OCI-LY3 (cell line): Measurements from ENCODE around the gene LAMC1.
"Not testable (repeated sequence)": the region's sequence is repeated elsewhere in the genome, so short reads cannot be mapped to it uniquely, and the experiment has no call there.

Source experiments
- H2AFZ ChIP-seq: fragments of 200-600, 300-600 bp; shearing (Covaris generic); 2 replicates; pipeline ENCODE4 v1.6.0; 2014; ENCODE audit warnings: antibody characterized with exemption, low read depth, low read length
- H3K27ac ChIP-seq: fragments of 200-600, 300-600 bp; sonication (generic); 2 replicates; pipeline ENCODE4 v1.5.1; 2014; ENCODE audit warnings: mild to moderate bottlenecking, low read length, moderate library complexity, mixed read lengths
- H3K27me3 ChIP-seq: fragments of 200-600, 300-600 bp; sonication (generic); 2 replicates; pipeline ENCODE4 v1.6.1; 2014; ENCODE audit warnings: low read depth, low read length, mixed read lengths
- H3K36me3 ChIP-seq: fragments of 200-600, 300-600 bp; sonication (generic); replicated peaks from 2 replicates; pipeline ENCODE3; 2014; ENCODE audit warnings: low read depth, low read length, mixed read lengths
- H3K4me1 ChIP-seq: fragments of 300-600, 200-600 bp; sonication (generic); 2 replicates; pipeline ENCODE4 v1.6.1; 2014; ENCODE audit warnings: low read length, mixed read lengths
- H3K4me2 ChIP-seq: fragments of 200-600, 300-600 bp; sonication (generic); 2 replicates; pipeline ENCODE4 v1.6.1; 2014; ENCODE audit warnings: low read length, mixed read lengths
- H3K4me3 ChIP-seq: fragments of 300-600, 200-600 bp; sonication (generic); 2 replicates; pipeline ENCODE4 v1.5.1; 2014; ENCODE audit warnings: antibody characterized with exemption, mild to moderate bottlenecking, low read length, moderate library complexity
- H3K79me2 ChIP-seq: fragments of 300-600, 200-600 bp; shearing (Covaris generic); 2 replicates; pipeline ENCODE4 v1.6.1; 2014; ENCODE audit warnings: mild to moderate bottlenecking, low read length, mixed read lengths
- H3K9ac ChIP-seq: fragments of 300-600, 200-600 bp; shearing (Covaris generic); 2 replicates; pipeline ENCODE4 v1.6.0; 2014; ENCODE audit warnings: mild to moderate bottlenecking, low read length, moderate library complexity
- H3K9me3 ChIP-seq: fragments of 200-600, 300-600 bp; shearing (Covaris generic); 2 replicates; pipeline ENCODE4 v1.6.1; 2014; ENCODE audit warnings: low read length, mixed read lengths; ENCODE audit not compliant: insufficient read depth
- H4K20me1 ChIP-seq: fragments of 200-600, 300-600 bp; sonication (generic); 2 replicates; pipeline ENCODE4 v1.6.1; 2016; ENCODE audit warnings: low read length, mixed read lengths; ENCODE audit not compliant: insufficient read depth
- CTCF ChIP-seq: fragments of 200-600, 300-600 bp; sonication (generic); IDR thresholded peaks from 2 replicates; pipeline ENCODE4 v1.5.1; 2014; ENCODE audit warnings: antibody characterized with exemption, low read length, low read depth
- EZH2phosphoT487 ChIP-seq: fragments of 200-600 bp; shearing (Covaris generic); IDR thresholded peaks from 2 replicates; pipeline ENCODE4 v1.6.1; 2018; ENCODE audit warnings: antibody characterized with exemption, mixed run types, low read depth

Gene LAMC1

GRCh38 chr1:183061194-183061593 lies 38.0 kb downstream of the LAMC1 start:
- no peak overlapping the region for H3K4me2 ChIP-seq
- H4K20me1 ChIP-seq: peaks cover 8% of the 10 kb centered on the region; the same call in 1 of the 2 replicates
- no peak overlapping the region for H3K9ac ChIP-seq
- no peak for TF ChIP-seq EZH2phosphoT487
- TF ChIP-seq CTCF: no peak
- no peak overlapping the region for H3K4me3 ChIP-seq
- no peak overlapping the region for H3K27ac ChIP-seq
- no peaks in the 10 kb centered on the region for H3K9me3 ChIP-seq
- no peaks in the 10 kb centered on the region for H3K36me3 ChIP-seq
- H2AFZ ChIP-seq: no peak overlapping the region
- no peaks in the 10 kb centered on the region for H3K27me3 ChIP-seq
- 0 out of 2 replicates have a peak, but pooled peaks cover 6% of the 10 kb centered on the region for H3K4me1 ChIP-seq
- peaks cover 45% of the 10 kb centered on the region for H3K79me2 ChIP-seq

DNA sequence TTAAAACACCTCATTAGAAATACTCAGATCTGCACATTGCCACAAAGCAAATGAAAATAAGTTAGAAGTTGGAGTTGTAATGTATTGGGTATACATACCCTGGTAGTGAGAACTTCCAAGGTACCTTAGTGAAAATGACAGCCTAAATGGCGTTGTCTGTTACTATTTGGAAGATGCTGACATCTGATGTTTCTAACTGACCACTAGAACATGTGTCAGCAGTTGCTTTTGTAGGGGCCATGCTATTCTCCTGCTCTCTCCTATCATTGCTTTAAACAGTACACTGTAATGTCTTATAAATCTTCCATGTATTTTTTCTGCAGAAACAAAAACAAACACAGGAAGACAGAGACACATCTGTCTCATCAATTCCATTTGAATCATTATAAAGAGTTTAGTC lies 40.1 kb downstream of the LAMC1 start:
- H3K27ac ChIP-seq: no peak overlapping the region
- H3K36me3 ChIP-seq: no peaks in the 10 kb centered on the region
- no peaks in the 10 kb centered on the region for H3K9me3 ChIP-seq
- TF ChIP-seq CTCF (no peak), EZH2phosphoT487 (no peak)
- H3K27me3 ChIP-seq: no peaks in the 10 kb centered on the region
- no peak overlapping the region for H3K4me2 ChIP-seq
- H3K79me2 ChIP-seq: peaks cover 32% of the 10 kb centered on the region
- H4K20me1 ChIP-seq: peaks cover 6% of the 10 kb centered on the region; the same call in 1 of the 2 replicates
- no peak overlapping the region for H2AFZ ChIP-seq
- no peak overlapping the region for H3K4me3 ChIP-seq
- H3K4me1 ChIP-seq: 0 out of 2 replicates have a peak, but pooled peaks cover 6% of the 10 kb centered on the region
- H3K9ac ChIP-seq: no peak overlapping the region

DNA sequence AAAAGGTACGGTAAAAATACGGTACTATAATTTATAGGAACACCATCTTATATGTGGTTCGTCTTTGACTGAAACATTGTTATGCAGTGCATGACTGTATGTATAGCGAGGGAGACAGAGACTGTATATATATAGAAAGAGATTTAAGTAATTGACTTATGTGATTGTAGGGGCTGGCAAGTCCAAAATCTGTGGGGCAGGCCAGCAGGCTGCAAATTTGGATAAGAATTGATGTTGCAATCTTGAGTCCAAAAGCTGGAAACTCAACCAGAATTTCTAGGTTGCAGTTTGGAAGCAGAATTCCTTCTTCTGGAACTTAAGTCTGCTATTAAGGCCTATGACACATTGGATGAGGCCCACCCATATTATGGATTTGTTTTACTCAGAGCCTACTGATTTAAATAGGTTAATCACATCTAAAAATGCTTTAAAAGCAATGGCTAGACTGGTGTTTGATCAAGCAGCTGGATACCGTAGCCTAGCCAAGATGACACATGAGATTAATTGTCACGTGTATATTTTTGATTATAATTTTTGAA lies 42.0 kb downstream of the LAMC1 start:
- TF ChIP-seq CTCF: no peak
- TF ChIP-seq EZH2phosphoT487: no peak
- H3K79me2 ChIP-seq: peaks cover 21% of the 10 kb centered on the region
- no peaks in the 10 kb centered on the region for H3K27me3 ChIP-seq
- no peak overlapping the region for H3K4me3 ChIP-seq
- no peak overlapping the region for H2AFZ ChIP-seq
- peaks cover 8% of the 10 kb centered on the region for H3K4me1 ChIP-seq
- no peaks in the 10 kb centered on the region for H3K9me3 ChIP-seq
- no peaks in the 10 kb centered on the region for H3K36me3 ChIP-seq
- H3K27ac ChIP-seq: no peak overlapping the region
- H3K4me2 ChIP-seq: no peak overlapping the region
- no peak overlapping the region for H3K9ac ChIP-seq
- H4K20me1 ChIP-seq: peaks cover 9% of the 10 kb centered on the region

DNA sequence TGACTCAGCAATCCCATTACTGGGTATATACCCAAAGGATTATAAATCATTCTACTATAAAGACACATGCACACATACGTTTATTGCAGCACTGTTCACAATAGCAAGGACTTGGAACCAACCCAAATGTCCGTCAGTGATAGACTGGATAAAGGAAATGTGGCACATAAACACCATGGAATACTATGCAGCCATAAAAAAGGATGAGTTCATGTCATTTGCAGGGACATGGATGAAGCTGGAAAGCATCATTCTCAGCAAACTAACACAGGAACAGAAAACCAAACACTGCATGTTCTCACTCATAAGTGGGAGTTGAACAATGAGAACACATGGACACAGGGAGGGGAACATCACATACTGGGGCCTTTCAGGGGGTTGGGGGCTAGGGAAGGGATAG lies 43.2 kb downstream of the LAMC1 start:
- Histone ChIP-seq H4K20me1 (peaks cover 21% of the 10 kb centered on the region), H3K79me2 (peaks cover 23% of the 10 kb centered on the region), H3K4me1 (peaks cover 15% of the 10 kb centered on the region)
- H2AFZ ChIP-seq, H3K9me3 ChIP-seq, H3K4me2 ChIP-seq, H3K27me3 ChIP-seq, H3K4me3 ChIP-seq, H3K27ac ChIP-seq, H3K36me3 ChIP-seq, H3K9ac ChIP-seq: not testable (repeated sequence)
